GM12878 (cell line): ENCODE measurements around the gene HELZ. TPM values are rescaled to one million over a fixed set of nuclear protein-coding genes. Genes with fewer than 3 reads are reported as not detected.
A peak's percentile ranks its signal among the peaks of the same experiment; 100 is the strongest.

Experiments used
- ATAC-seq: fragments of 200-7000 bp; cut with Tn5 transposase; 3 replicates; pipeline ENCODE4 v1.9.1; 2020; ENCODE audit warnings: mild to moderate bottlenecking, moderate library complexity
- BruUV-seq: library from RNA; stranded (reverse); fragments of 400-500 nt; replicated peaks from 2 replicates; lab custom pipeline; 2021; lab: Mats Ljungman, UMichigan
- CTCF ChIA-PET: fragments of 300-600 bp; sonication (Branson Sonifier 250); formaldehyde crosslinking; extraction: SDS; loops from one replicate; lab custom pipeline; 2021; ENCODE audit warnings: inconsistent platforms; lab: Yijun Ruan, JAX
- POLR2A ChIA-PET: fragments of 350-600 bp; formaldehyde crosslinking; extraction: SDS; loops from one replicate; lab custom pipeline; 2021; ENCODE audit warnings: inconsistent platforms; lab: Charles Lee
- RAD21 ChIA-PET: fragments of 300-600 bp; sonication (Branson Sonifier 250); formaldehyde crosslinking; loops from one replicate; lab custom pipeline; 2023; ENCODE audit warnings: antibody characterized with exemption; ENCODE audit not compliant: unreplicated experiment; lab: Charles Lee
- SMC1A ChIA-PET: fragments of 300-600 bp; sonication (Branson Sonifier 250); formaldehyde crosslinking; loops from one replicate; lab custom pipeline; 2023; ENCODE audit not compliant: unreplicated experiment, uncharacterized antibody; lab: Charles Lee
- DNase-seq: peaks from one replicate; pipeline ENCODE4 v3.0.0-alpha.2; 2011; ENCODE audit warnings: low read depth, low spot score
- FAIRE-seq: peaks from 3 replicates; lab custom pipeline; 2011; peaks lifted over from hg19 to GRCh38; lab: Jason Lieb, UNC
- H2AFZ ChIP-seq: 2 replicates; pipeline ENCODE4 v1.6.0; 2011; ENCODE audit warnings: low read depth, low read length, control low read depth; ENCODE audit not compliant: control insufficient read depth
- H3K27ac ChIP-seq: 2 replicates; pipeline ENCODE4 v1.5.1; 2011; ENCODE audit warnings: control low read depth; ENCODE audit not compliant: control insufficient read depth, insufficient read depth
- H3K27me3 ChIP-seq, 2 experiments: replicated peaks in 1 of 2; 2 replicates each; pipeline versions ENCODE4 v1.6.0 to v1.6.1; 2011; ENCODE audit warnings: low read length in 1 of 2; ENCODE audit not compliant: control insufficient read depth in 2 of 2, insufficient read depth in 2 of 2
- H3K36me3 ChIP-seq, 2 experiments: 2 replicates each; pipeline ENCODE4 v1.5.1; 2011; ENCODE audit warnings: low read length in 1 of 2; ENCODE audit not compliant: control insufficient read depth in 2 of 2, insufficient read depth in 2 of 2
- H3K4me1 ChIP-seq: 2 replicates; pipeline ENCODE4 v1.6.1; 2011; ENCODE audit warnings: mild to moderate bottlenecking, low read length, moderate library complexity, mixed read lengths; ENCODE audit not compliant: control insufficient read depth, insufficient read depth
- H3K4me2 ChIP-seq: 2 replicates; pipeline ENCODE4 v1.6.0; 2011; ENCODE audit warnings: control low read depth; ENCODE audit not compliant: control insufficient read depth, insufficient read depth
- H3K4me3 ChIP-seq: fragments of 200-600 bp; sonication (generic); 2 replicates; pipeline ENCODE4 v1.5.1; 2016
- H3K79me2 ChIP-seq: 2 replicates; pipeline ENCODE4 v1.6.0; 2011; ENCODE audit warnings: low read length; ENCODE audit not compliant: control insufficient read depth, insufficient read depth
- H3K9ac ChIP-seq: 2 replicates; pipeline ENCODE4 v1.8.0; 2011; ENCODE audit warnings: low read length, control low read depth, mixed read lengths; ENCODE audit not compliant: control insufficient read depth, insufficient read depth
- H3K9me3 ChIP-seq: replicated peaks from 3 replicates; pipeline ENCODE4 v1.5.1; 2011; ENCODE audit warnings: mild to moderate bottlenecking, low read length; ENCODE audit not compliant: control insufficient read depth, insufficient read depth
- H4K20me1 ChIP-seq: 2 replicates; pipeline ENCODE4 v1.6.0; 2011; ENCODE audit not compliant: control insufficient read depth, insufficient read depth
- ATF3 ChIP-seq: IDR thresholded peaks from 2 replicates; pipeline ENCODE4 v1.6.1; 2011; ENCODE audit warnings: low read depth, mild to moderate bottlenecking, low read length, moderate library complexity, borderline replicate concordance; ENCODE audit errors: extremely low read depth
- CBX3 ChIP-seq: fragments of 200-600 bp; sonication (generic); IDR thresholded peaks from 2 replicates; pipeline ENCODE4 v1.6.1; 2016; ENCODE audit warnings: low read depth, borderline replicate concordance
- CBX5 ChIP-seq: sonication (generic); IDR thresholded peaks from 2 replicates; pipeline ENCODE4 v1.6.1; 2016; ENCODE audit warnings: low read depth, moderate library complexity, mild to moderate bottlenecking, inconsistent platforms
- CEBPZ ChIP-seq: fragments of 150-350 bp; IDR thresholded peaks from 2 replicates; pipeline ENCODE4 v1.6.1; 2016; ENCODE audit warnings: low read depth, low read length
- CREM ChIP-seq: IDR thresholded peaks from 2 replicates; pipeline ENCODE4 v1.6.1; 2014; ENCODE audit warnings: antibody characterized with exemption, low read depth
- ETV6 ChIP-seq, 2 experiments: fragments of 450-650 bp in 1 of 2; IDR thresholded peaks in 1 of 2; conservative IDR thresholded peaks in 1 of 2; 2 replicates each; pipeline ENCODE4 v1.6.1; 2014; ENCODE audit warnings: antibody characterized with exemption in 1 of 2, borderline replicate concordance in 1 of 2, low read depth in 1 of 2, mild to moderate bottlenecking in 1 of 2, moderate library complexity in 1 of 2
- HDAC6 ChIP-seq: fragments of 200-600 bp; sonication (generic); IDR thresholded peaks from one replicate; pipeline ENCODE4 v1.8.0; 2017; ENCODE audit warnings: antibody characterized with exemption; ENCODE audit not compliant: unreplicated experiment
- IRF3 ChIP-seq: fragments of 450-650 bp; IDR thresholded peaks from 2 replicates; pipeline ENCODE4 v1.6.1; 2014; ENCODE audit warnings: mild to moderate bottlenecking
- PAX5 ChIP-seq: IDR thresholded peaks from 2 replicates; pipeline ENCODE4 v1.6.1; 2011; ENCODE audit warnings: low read depth, low read length, borderline replicate concordance
- SREBF2 ChIP-seq: IDR thresholded peaks from 2 replicates; pipeline ENCODE4 v1.6.1; 2012; ENCODE audit warnings: mild to moderate bottlenecking, low read length
- SRF ChIP-seq, 2 experiments: IDR thresholded peaks; 2 replicates each; pipeline ENCODE4 v1.6.1; 2011; ENCODE audit warnings: low read depth in 2 of 2, low read length in 2 of 2, mild to moderate bottlenecking in 1 of 2, moderate library complexity in 1 of 2
- SUZ12 ChIP-seq: fragments of 200-600 bp; sonication (generic); IDR thresholded peaks from one replicate; pipeline ENCODE4 v1.6.1; 2018; ENCODE audit warnings: antibody characterized with exemption, mild to moderate bottlenecking; ENCODE audit not compliant: unreplicated experiment
- YY1 ChIP-seq: IDR thresholded peaks from 2 replicates; pipeline ENCODE4 v1.6.1; 2011; ENCODE audit warnings: low read depth, mild to moderate bottlenecking, low read length
- WGBS: methylation state at CpG from one replicate; pipeline ENCODE4 v1.1.6; 2016; ENCODE audit warnings: low lambda C conversion rate; ENCODE audit not compliant: insufficient replicate concordance, insufficient coverage; ENCODE audit errors: missing lambda C conversion rate; 5-methylcytosine and 5-hydroxymethylcytosine counted together
- in situ Hi-C: fragments of 300-500 bp; cut with MboI; formaldehyde crosslinking; loops from 9 replicates; pipeline ENCODE4 v1.14.3; 2018; ENCODE audit warnings: mixed read lengths
- intact Hi-C: fragments of 100-400 bp; cut with micrococcal nuclease; formaldehyde crosslinking; loops from one replicate; pipeline ENCODE4 v1.14.2; 2022; ENCODE audit not compliant: unreplicated experiment
- polyA plus RNA-seq, 11 experiments: library from polyadenylated mRNA; depleted of rRNA in 4 of 11; unstranded in 6 of 11; stranded (reverse) in 5 of 11; fragments of >200 nt; fragmentation: Nextera tagmentation in 4 of 11; fragmentation: Illumina TruSeq in 1 of 11; extraction: Ambion mirVana in 4 of 11; extraction: Trizol in 1 of 11; gene quantifications; 1 replicate in 1 of 11; 2 replicates in 10 of 11; pipeline versions ENCODE4 v1.2.1 to v1.2.3, GENCODE V29; 2011 to 2016; ENCODE audit warnings: inconsistent platforms in 2 of 11, missing spikeins in 2 of 11, low read depth in 1 of 11
- total RNA-seq, 4 experiments: library from RNA; depleted of rRNA in 3 of 4; stranded (reverse); fragments of >200 nt in 3 of 4; fragmentation: Illumina TruSeq in 1 of 4; extraction: Trizol in 1 of 4; gene quantifications; 2 replicates each; pipeline versions ENCODE4 v1.2.1 to v1.2.3, GENCODE V29; 2013 to 2021
- TF ChIP-seq, protein P1 (sequence below): IDR thresholded peaks from 2 replicates; pipeline ENCODE4 v1.6.1; 2012; ENCODE audit warnings: low read length, inconsistent platforms

HELZ gene
- total and polyA plus RNA-seq, 10 of the 15 experiments (the other 5 are each of a cell fraction or from before 2014, with no cell fraction given), result 1.5 to 36.8 (median 19.1) TPM

DNA sequence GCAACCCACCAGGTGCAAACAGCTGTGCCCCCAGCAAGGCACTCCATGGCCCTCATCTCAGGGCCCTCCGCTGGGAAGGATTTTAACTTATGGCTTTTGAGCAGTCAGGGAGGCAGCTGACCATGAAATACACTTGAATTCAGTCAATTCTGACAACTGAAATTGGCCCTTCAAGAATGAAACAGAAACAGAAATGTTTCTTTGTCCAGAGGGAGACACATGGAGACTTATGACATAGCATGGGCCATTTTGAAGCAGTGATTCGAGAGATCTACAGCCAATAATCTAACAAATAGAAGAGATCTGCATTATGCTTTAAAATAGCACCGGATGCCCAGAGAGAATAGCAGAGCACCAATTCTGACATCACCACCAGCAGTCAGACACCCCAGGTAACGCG, 193.2 kb downstream of the HELZ start:
- H3K27me3 ChIP-seq, result no peaks in the 10 kb centered on the region
- DNase-seq (no peak), FAIRE-seq (peak; percentile 49), ATAC-seq (peak; percentile 72)
- ChIA-PET RAD21 (interaction anchor here (1.0 kb wide), 1 partner anchor 10 kb away, joined by 4 read pairs; no protein-coding TSS in a partner anchor), SMC1A (no interaction called here), POLR2A (no interaction called here), CTCF (no interaction called here)
- no peak overlapping the region for H3K27ac ChIP-seq
- peaks cover 3% of the 10 kb centered on the region for H3K9me3 ChIP-seq
- WGBS, result 40% methylated on average over 5 of the region's 5 CpGs
- no peak overlapping the region for H3K9ac ChIP-seq
- no TSS peak for BruUV-seq
- H2AFZ ChIP-seq, result peak overlapping the region; percentile 28
- intact Hi-C loops (no loop called here), in situ Hi-C loops (no loop called here)
- H4K20me1 ChIP-seq, result no peaks in the 10 kb centered on the region
- no peaks in the 10 kb centered on the region for H3K79me2 ChIP-seq
- no peak overlapping the region for H3K4me3 ChIP-seq
- 0 out of 2 replicates have a peak overlapping the region, but pooled peaks have one; percentile 19 for H3K4me2 ChIP-seq
- H3K36me3 ChIP-seq, result no peaks in the 10 kb centered on the region
- H3K4me1 ChIP-seq, result peaks cover 7% of the 10 kb centered on the region
- TF ChIP-seq CREM (no peak; the same call in 1 of the 2 replicates), CBX5 (no peak), IRF3 (no peak), ETV6 (conservative IDR thresholded peaks at IDR 0.05 in 1 of 2, IDR thresholded peaks at IDR 0.05 in 1 of 2; ENCODE audit: borderline replicate concordance in 1 of 2, low read depth in 1 of 2) (no peak), PAX5 (peak; percentile 36; the same call in 1 of the 2 replicates), HDAC6 (no peak), CEBPZ (no peak), ATF3 (no peak), CBX3 (no peak), SRF (IDR thresholded peaks at IDR 0.05; ENCODE audit: low read depth in 2 of 2, low read length in 2 of 2) (no peak), SREBF2 (no peak), SUZ12 (no peak), YY1 (no peak)
- TF ChIP-seq, protein P1, sequence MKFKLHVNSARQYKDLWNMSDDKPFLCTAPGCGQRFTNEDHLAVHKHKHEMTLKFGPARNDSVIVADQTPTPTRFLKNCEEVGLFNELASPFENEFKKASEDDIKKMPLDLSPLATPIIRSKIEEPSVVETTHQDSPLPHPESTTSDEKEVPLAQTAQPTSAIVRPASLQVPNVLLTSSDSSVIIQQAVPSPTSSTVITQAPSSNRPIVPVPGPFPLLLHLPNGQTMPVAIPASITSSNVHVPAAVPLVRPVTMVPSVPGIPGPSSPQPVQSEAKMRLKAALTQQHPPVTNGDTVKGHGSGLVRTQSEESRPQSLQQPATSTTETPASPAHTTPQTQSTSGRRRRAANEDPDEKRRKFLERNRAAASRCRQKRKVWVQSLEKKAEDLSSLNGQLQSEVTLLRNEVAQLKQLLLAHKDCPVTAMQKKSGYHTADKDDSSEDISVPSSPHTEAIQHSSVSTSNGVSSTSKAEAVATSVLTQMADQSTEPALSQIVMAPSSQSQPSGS, result no peak
